A673 (cell line): Measurements from ENCODE around the gene TOX4. TPM values are rescaled to one million over a fixed set of nuclear protein-coding genes. Genes with fewer than 3 reads are reported as not detected.
A peak's percentile ranks its signal among the peaks of the same experiment; 100 is the strongest.
"Not testable (repeated sequence)": the region's sequence is repeated elsewhere in the genome, so short reads cannot be mapped to it uniquely, and the experiment has no call there.

ENCODE experiments used
- BruUV-seq: library from RNA; stranded (reverse); fragments of 400-500 nt; replicated peaks from 2 replicates; lab custom pipeline; 2021; lab: Mats Ljungman, UMichigan
- CTCF ChIA-PET: fragments of 300-600 bp; sonication (Branson Sonifier 250); formaldehyde crosslinking; loops from one replicate; lab custom pipeline; 2022; ENCODE audit warnings: antibody characterized with exemption; lab: Charles Lee
- POLR2A ChIA-PET: fragments of 300-600 bp; sonication (Branson Sonifier 250); formaldehyde crosslinking; loops from one replicate; lab custom pipeline; 2022; ENCODE audit warnings: antibody characterized with exemption; ENCODE audit not compliant: low non-redundant PET; lab: Charles Lee
- DNase-seq: peaks from one replicate; pipeline ENCODE4 v3.0.0-alpha.2; 2015; ENCODE audit warnings: low spot score
- H3K27ac ChIP-seq: fragments of 200-600 bp; sonication (generic); 2 replicates; pipeline ENCODE4 v1.5.1; 2016; ENCODE audit warnings: mixed run types, low read depth, mild to moderate bottlenecking, mixed read lengths, antibody characterized with exemption, low read length; ENCODE audit not compliant: poor library complexity, severe bottlenecking
- H3K27me3 ChIP-seq: fragments of 200-600 bp; sonication (generic); replicated peaks from 2 replicates; pipeline ENCODE4 v1.6.1; 2017; ENCODE audit warnings: mixed run types, low read depth, mild to moderate bottlenecking, mixed read lengths, antibody characterized with exemption, low read length; ENCODE audit not compliant: insufficient read depth, poor library complexity
- H3K36me3 ChIP-seq: fragments of 200-600 bp; sonication (generic); 2 replicates; pipeline ENCODE4 v1.6.1; 2016; ENCODE audit warnings: mixed run types, mild to moderate bottlenecking, mixed read lengths, antibody characterized with exemption, low read length; ENCODE audit not compliant: insufficient read depth, poor library complexity, severe bottlenecking
- H3K4me1 ChIP-seq: fragments of 200-600 bp; sonication (generic); 2 replicates; pipeline ENCODE4 v1.6.1; 2017; ENCODE audit warnings: mixed run types, mild to moderate bottlenecking, mixed read lengths, antibody characterized with exemption, low read length; ENCODE audit not compliant: insufficient read depth, poor library complexity, severe bottlenecking
- H3K4me3 ChIP-seq: fragments of 200-600 bp; sonication (generic); 2 replicates; pipeline ENCODE4 v1.5.1; 2016; ENCODE audit warnings: low read depth, mixed run types, mild to moderate bottlenecking, mixed read lengths, low read length; ENCODE audit not compliant: poor library complexity, severe bottlenecking
- H3K9me3 ChIP-seq: fragments of 200-600 bp; sonication (generic); 2 replicates; pipeline ENCODE4 v1.6.1; 2016; ENCODE audit warnings: mixed run types, low read depth, mild to moderate bottlenecking, mixed read lengths, antibody characterized with exemption, low read length; ENCODE audit not compliant: poor library complexity, severe bottlenecking
- CTCF ChIP-seq: fragments of 300-800, 200-600 bp; sonication (generic); conservative IDR thresholded peaks from 2 replicates; pipeline ENCODE4 v1.5.1; 2017; ENCODE audit warnings: low read depth, mild to moderate bottlenecking, antibody characterized with exemption, low read length, moderate library complexity, mixed read lengths
- EZH2 ChIP-seq: fragments of 200-600 bp; sonication (generic); IDR thresholded peaks from 2 replicates; pipeline ENCODE4 v1.6.1; 2017; ENCODE audit warnings: borderline replicate concordance, low read depth, mild to moderate bottlenecking, mixed read lengths, antibody characterized with exemption, low read length; ENCODE audit not compliant: poor library complexity, severe bottlenecking
- intact Hi-C: fragments of 100-400 bp; cut with micrococcal nuclease; formaldehyde crosslinking; loops from one replicate; pipeline ENCODE4 v1.10.0; 2022; ENCODE audit not compliant: unreplicated experiment
- total RNA-seq: library from RNA; stranded (reverse); gene quantifications from 2 replicates; pipeline ENCODE4 v1.2.3, GENCODE V29; 2021

Gene TOX4
- total RNA-seq, 1 experiment from 2014 or later = 84.7 TPM

GRCh38 chr14:21541413-21542074 is 64.5 kb downstream of the TOX4 start:
- intact Hi-C loops = no loop called here
- ChIA-PET POLR2A (no interaction called here), CTCF (interaction anchor here (0.6 kb wide), 1 partner anchor 64 kb away, joined by 3 read pairs; no protein-coding TSS in a partner anchor)
- Histone ChIP-seq H3K36me3 (no peaks in the 10 kb centered on the region), H3K9me3 (no peaks in the 10 kb centered on the region), H3K4me1 (peaks cover 47% of the 10 kb centered on the region), H3K27me3 (no peaks in the 10 kb centered on the region), H3K27ac (no peak overlapping the region), H3K4me3 (no peak overlapping the region)
- DNase-seq = no peak
- no TSS peak for BruUV-seq
- TF ChIP-seq EZH2 (no peak), CTCF (no peak)

- TF ChIP-seq CTCF (no peak), EZH2 (no peak)
- Histone ChIP-seq H3K27ac (peak overlapping the region; percentile 31), H3K4me1 (peaks cover 35% of the 10 kb centered on the region), H3K27me3 (no peaks in the 10 kb centered on the region), H3K9me3 (no peaks in the 10 kb centered on the region), H3K4me3 (no peak overlapping the region), H3K36me3 (no peaks in the 10 kb centered on the region)
- POLR2A ChIA-PET = no interaction called here
- no peak for DNase-seq
- intact Hi-C loops = no loop called here
- no TSS peak for BruUV-seq
- CTCF ChIA-PET = no interaction called here
Observed at GRCh38 chr14:21543521-21543960, 66.5 kb downstream of the TOX4 start.

GRCh38 chr14:21543963-21544362 is 67.0 kb downstream of the TOX4 start:
- H3K4me1 ChIP-seq = peaks cover 31% of the 10 kb centered on the region
- ChIA-PET CTCF (no interaction called here), POLR2A (no interaction called here)
- H3K9me3 ChIP-seq = no peaks in the 10 kb centered on the region
- no peak for DNase-seq
- TF ChIP-seq CTCF (no peak), EZH2 (no peak)
- H3K27ac ChIP-seq = peak overlapping the region; percentile 31
- no peaks in the 10 kb centered on the region for H3K36me3 ChIP-seq
- intact Hi-C loops = no loop called here
- no peak overlapping the region for H3K4me3 ChIP-seq
- H3K27me3 ChIP-seq = no peaks in the 10 kb centered on the region
- no TSS peak for BruUV-seq

- H3K9me3 ChIP-seq, CTCF ChIA-PET, H3K36me3 ChIP-seq, POLR2A ChIA-PET, DNase-seq, intact Hi-C loops, H3K27me3 ChIP-seq, H3K27ac ChIP-seq, BruUV-seq, H3K4me3 ChIP-seq: not testable (repeated sequence)
- peaks cover 25% of the 10 kb centered on the region for H3K4me1 ChIP-seq
Observed at GRCh38 chr14:21544588-21544987, 67.6 kb downstream of the TOX4 start.
